Mucosa of rectum (tissue), 2 donors: Measurements from ENCODE around the gene PLCXD1.
"Not testable (repeated sequence)": the region's sequence is repeated elsewhere in the genome, so short reads cannot be mapped to it uniquely, and the experiment has no call there.

Experiments used
- H3K27ac ChIP-seq, 2 donors: one replicate each; pipeline ENCODE4 v1.7.0; 2013; ENCODE audit warnings: inconsistent platforms in 2 of 2, low read depth in 2 of 2, low read length in 2 of 2
- H3K27me3 ChIP-seq, 2 donors: one replicate each; pipeline ENCODE4 v1.7.0; 2013; ENCODE audit warnings: low read length in 2 of 2; ENCODE audit not compliant: control insufficient read depth in 2 of 2, insufficient read depth in 2 of 2
- H3K36me3 ChIP-seq, 2 donors: one replicate each; pipeline ENCODE4 v1.7.0; 2013; ENCODE audit warnings: low read length in 2 of 2; ENCODE audit not compliant: control insufficient read depth in 2 of 2, insufficient read depth in 2 of 2
- H3K4me1 ChIP-seq, 2 donors: one replicate each; pipeline ENCODE4 v1.7.0; 2013; ENCODE audit warnings: low read length in 2 of 2, mild to moderate bottlenecking in 1 of 2; ENCODE audit not compliant: control insufficient read depth in 2 of 2, insufficient read depth in 2 of 2
- H3K4me3 ChIP-seq, 2 donors: one replicate each; pipeline ENCODE4 v1.7.0; 2013; ENCODE audit warnings: low read length in 2 of 2
- H3K9ac ChIP-seq, 2 donors: one replicate each; pipeline ENCODE4 v1.7.0; 2013; ENCODE audit warnings: low read length in 2 of 2, low read depth in 1 of 2, mild to moderate bottlenecking in 1 of 2
- H3K9me3 ChIP-seq, 2 donors: one replicate each; pipeline ENCODE4 v1.7.0; 2013; ENCODE audit warnings: low read length in 2 of 2; ENCODE audit not compliant: control insufficient read depth in 2 of 2
- donor health status: healthy.
- donor health status: Normal muscosa, but diverticular disease.

Gene PLCXD1

GRCh38 chrX:254630-255215 is 26.5 kb upstream of the PLCXD1 start:
- Histone ChIP-seq H3K9ac (no peak overlapping the region), H3K4me1 (peaks cover 0 to 1% of the 10 kb centered on the region in 2 donors), H3K4me3 (no peak overlapping the region), H3K27ac (no peak overlapping the region), H3K36me3 (no peaks in the 10 kb centered on the region), H3K27me3 (no peaks in the 10 kb centered on the region), H3K9me3 (no peaks in the 10 kb centered on the region)

GRCh38 chrX:255923-256331 is 25.3 kb upstream of the PLCXD1 start:
- no peak overlapping the region for H3K4me3 ChIP-seq
- no peaks in the 10 kb centered on the region for H3K36me3 ChIP-seq
- H3K27me3 ChIP-seq: no peaks in the 10 kb centered on the region
- no peak overlapping the region for H3K9ac ChIP-seq
- H3K4me1 ChIP-seq: peaks cover 0 to 5% of the 10 kb centered on the region in 2 donors
- H3K9me3 ChIP-seq: no peaks in the 10 kb centered on the region
- no peak overlapping the region for H3K27ac ChIP-seq

- not testable (repeated sequence) for H3K9me3 ChIP-seq, H3K36me3 ChIP-seq, H3K4me3 ChIP-seq, H3K9ac ChIP-seq, H3K4me1 ChIP-seq, H3K27me3 ChIP-seq, H3K27ac ChIP-seq
Observed at GRCh38 chrX:257054-257453, 24.1 kb upstream of the PLCXD1 start.

GRCh38 chrX:257681-258289 is 23.4 kb upstream of the PLCXD1 start:
- Histone ChIP-seq H3K27me3 (no peaks in the 10 kb centered on the region), H3K4me1 (peaks cover 6 to 11% of the 10 kb centered on the region in 2 donors), H3K9me3 (no peaks in the 10 kb centered on the region), H3K36me3 (no peaks in the 10 kb centered on the region), H3K9ac (no peak overlapping the region), H3K4me3 (no peak overlapping the region), H3K27ac (no peak overlapping the region)

GRCh38 chrX:258291-259040 is 22.7 kb upstream of the PLCXD1 start:
- no peak overlapping the region for H3K27ac ChIP-seq
- H3K9ac ChIP-seq: no peak overlapping the region
- no peaks in the 10 kb centered on the region for H3K36me3 ChIP-seq
- H3K9me3 ChIP-seq: no peaks in the 10 kb centered on the region
- no peaks in the 10 kb centered on the region for H3K27me3 ChIP-seq
- H3K4me1 ChIP-seq: peaks cover 6 to 11% of the 10 kb centered on the region in 2 donors
- no peak overlapping the region for H3K4me3 ChIP-seq

GRCh38 chrX:259692-260355 is 21.4 kb upstream of the PLCXD1 start:
- Histone ChIP-seq H3K9me3 (no peaks in the 10 kb centered on the region), H3K27ac (no peak overlapping the region)

GRCh38 chrX:261167-261918 is 19.8 kb upstream of the PLCXD1 start:
- Histone ChIP-seq H3K4me1 (peaks cover 6 to 11% of the 10 kb centered on the region in 2 donors), H3K4me3 (no peak overlapping the region), H3K9ac (no peak overlapping the region), H3K9me3 (no peaks in the 10 kb centered on the region), H3K27ac (no peak overlapping the region), H3K27me3 (no peaks in the 10 kb centered on the region), H3K36me3 (no peaks in the 10 kb centered on the region)

More at GRCh38 chrX:259692-260355, 21.4 kb upstream of the PLCXD1 start:
- Histone ChIP-seq H3K36me3 (no peaks in the 10 kb centered on the region), H3K27me3 (no peaks in the 10 kb centered on the region), H3K4me1 (peaks cover 6 to 11% of the 10 kb centered on the region in 2 donors), H3K4me3 (peak overlapping the region in 1 of 2 donors; percentile 1), H3K9ac (no peak overlapping the region)

- Histone ChIP-seq H3K9me3 (no peaks in the 10 kb centered on the region), H3K27ac (peak overlapping the region in 1 of 2 donors; percentile 49), H3K9ac (peak overlapping the region in 1 of 2 donors; percentile 25), H3K4me3 (no peak overlapping the region), H3K36me3 (no peaks in the 10 kb centered on the region), H3K4me1 (peaks cover 6 to 11% of the 10 kb centered on the region in 2 donors), H3K27me3 (no peaks in the 10 kb centered on the region)
Observed at GRCh38 chrX:261919-262352, 19.2 kb upstream of the PLCXD1 start.

- Histone ChIP-seq H3K36me3 (no peaks in the 10 kb centered on the region), H3K27ac (peak overlapping the region in 1 of 2 donors; percentile 49), H3K9me3 (no peaks in the 10 kb centered on the region), H3K4me1 (peaks cover 6 to 11% of the 10 kb centered on the region in 2 donors), H3K4me3 (no peak overlapping the region), H3K27me3 (no peaks in the 10 kb centered on the region), H3K9ac (no peak overlapping the region)
Observed at GRCh38 chrX:262381-262909, 18.7 kb upstream of the PLCXD1 start.
